NK-92 treated with Interleukin-12 subunit alpha and Interleukin-12 subunit beta, amount 100 ng/mL, for 24 hours (cell line): ENCODE results near the gene EHD1.

Experiments used
- DNase-seq: peaks from one replicate; lab custom pipeline; 2025; lab: John Stamatoyannopoulos, UW

EHD1 gene

GRCh38 chr11:64878494-64879243, at the start of gene EHD1:
Gene EHD1, minus strand, starts transcription at chr11:64878621. Its CDS starts 157 bp downstream, at chr11:64878464.
- peak; percentile 99 for DNase-seq

- DNase-seq, result no peak
Observed at GRCh38 chr11:64926689-64927088, 48.3 kb upstream of the EHD1 start.

GRCh38 chr11:64925536-64926436, 47.4 kb upstream of the EHD1 start:
- DNase-seq, result no peak

GRCh38 chr11:64924910-64925284, 46.5 kb upstream of the EHD1 start:
- no peak for DNase-seq

- peak; percentile 85 for DNase-seq
Observed at GRCh38 chr11:64923944-64924909, 45.8 kb upstream of the EHD1 start, which contains the start of gene PPP2R5B. Gene PPP2R5B, plus strand, starts transcription at chr11:64924689. Its CDS starts 1,046 bp downstream, at chr11:64925735.

GRCh38 chr11:64923151-64923661, 44.8 kb upstream of the EHD1 start:
- no peak for DNase-seq

- DNase-seq, result no peak
Observed at GRCh38 chr11:64921384-64921783, 43.0 kb upstream of the EHD1 start.

GRCh38 chr11:64920124-64920523, 41.7 kb upstream of the EHD1 start:
- DNase-seq, result no peak

GRCh38 chr11:64919627-64920026, 41.2 kb upstream of the EHD1 start:
- DNase-seq, result no peak

- DNase-seq, result no peak
Observed at GRCh38 chr11:64918017-64918416, 39.6 kb upstream of the EHD1 start.

GRCh38 chr11:64917663-64917995, 39.2 kb upstream of the EHD1 start:
- DNase-seq, result no peak

GRCh38 chr11:64916775-64917662, 38.6 kb upstream of the EHD1 start, which contains the start of gene ATG2A:
Gene ATG2A, minus strand, starts transcription at chr11:64917209. Its CDS starts 74 bp downstream, at chr11:64917135.
- peak; percentile 98 for DNase-seq

- DNase-seq, result no peak
Observed at GRCh38 chr11:64916040-64916774, 37.8 kb upstream of the EHD1 start.

GRCh38 chr11:64915376-64915887, 37.0 kb upstream of the EHD1 start:
- no peak for DNase-seq

GRCh38 chr11:64914123-64914522, 35.7 kb upstream of the EHD1 start:
- no peak for DNase-seq

- DNase-seq, result no peak
Observed at GRCh38 chr11:64913171-64913727, 34.8 kb upstream of the EHD1 start.

- DNase-seq, result no peak
Observed at GRCh38 chr11:64911689-64912088, 33.3 kb upstream of the EHD1 start.

- DNase-seq, result no peak
Observed at GRCh38 chr11:64911142-64911541, 32.7 kb upstream of the EHD1 start.

- no peak for DNase-seq
Observed at GRCh38 chr11:64910451-64911093, 32.2 kb upstream of the EHD1 start.
